Measurements from ENCODE around the gene GRK3.
"Not testable (repeated sequence)": the region's sequence is repeated elsewhere in the genome, so short reads cannot be mapped to it uniquely, and the experiment has no call there.

DNA sequence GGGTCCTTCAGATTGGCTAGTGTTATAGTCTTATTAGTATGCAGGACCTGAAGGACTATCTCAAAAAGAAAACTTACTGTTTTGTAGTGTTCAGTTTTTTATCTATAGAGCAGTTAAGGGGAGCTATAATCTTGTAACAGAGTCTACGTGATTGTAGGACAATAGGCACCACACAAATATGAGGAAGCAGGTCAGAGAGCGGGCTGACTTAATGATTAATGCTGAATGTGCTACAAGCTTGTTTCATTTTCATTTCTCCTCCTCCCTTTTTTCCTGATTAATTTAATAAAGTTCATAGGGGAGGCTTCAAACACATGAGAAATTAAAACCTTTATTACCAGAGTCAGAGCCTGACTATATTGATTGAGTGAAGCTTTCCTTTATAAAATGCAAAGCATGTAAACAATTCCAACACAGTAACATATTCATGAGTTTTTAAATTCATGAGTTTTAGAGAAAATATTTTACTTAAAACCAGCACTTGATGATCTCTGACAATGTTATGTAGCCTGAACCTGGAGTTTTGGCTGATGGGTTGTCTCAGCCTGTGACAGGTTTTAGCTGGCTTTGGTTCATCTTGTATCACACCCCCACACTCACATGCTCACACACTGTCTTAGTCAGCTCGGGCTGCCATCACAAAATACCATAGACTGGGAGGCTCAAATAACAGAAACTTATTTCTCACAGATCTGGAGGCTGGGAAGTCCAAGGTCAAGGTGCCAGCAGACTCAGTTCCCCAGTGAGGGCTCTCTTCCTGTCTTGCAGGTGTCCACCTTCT is 38.5 kb upstream of the GRK3 start:
- TF ChIP-seq, protein P1, sequence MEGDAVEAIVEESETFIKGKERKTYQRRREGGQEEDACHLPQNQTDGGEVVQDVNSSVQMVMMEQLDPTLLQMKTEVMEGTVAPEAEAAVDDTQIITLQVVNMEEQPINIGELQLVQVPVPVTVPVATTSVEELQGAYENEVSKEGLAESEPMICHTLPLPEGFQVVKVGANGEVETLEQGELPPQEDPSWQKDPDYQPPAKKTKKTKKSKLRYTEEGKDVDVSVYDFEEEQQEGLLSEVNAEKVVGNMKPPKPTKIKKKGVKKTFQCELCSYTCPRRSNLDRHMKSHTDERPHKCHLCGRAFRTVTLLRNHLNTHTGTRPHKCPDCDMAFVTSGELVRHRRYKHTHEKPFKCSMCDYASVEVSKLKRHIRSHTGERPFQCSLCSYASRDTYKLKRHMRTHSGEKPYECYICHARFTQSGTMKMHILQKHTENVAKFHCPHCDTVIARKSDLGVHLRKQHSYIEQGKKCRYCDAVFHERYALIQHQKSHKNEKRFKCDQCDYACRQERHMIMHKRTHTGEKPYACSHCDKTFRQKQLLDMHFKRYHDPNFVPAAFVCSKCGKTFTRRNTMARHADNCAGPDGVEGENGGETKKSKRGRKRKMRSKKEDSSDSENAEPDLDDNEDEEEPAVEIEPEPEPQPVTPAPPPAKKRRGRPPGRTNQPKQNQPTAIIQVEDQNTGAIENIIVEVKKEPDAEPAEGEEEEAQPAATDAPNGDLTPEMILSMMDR (IDR thresholded peaks at IDR 0.05; ENCODE audit: insufficient read depth, low read length) = not testable (repeated sequence)
- TF ChIP-seq POLR2AphosphoS5 (IDR thresholded peaks at IDR 0.05; ENCODE audit: low read depth) = not testable (repeated sequence)
- TF ChIP-seq, protein P2, sequence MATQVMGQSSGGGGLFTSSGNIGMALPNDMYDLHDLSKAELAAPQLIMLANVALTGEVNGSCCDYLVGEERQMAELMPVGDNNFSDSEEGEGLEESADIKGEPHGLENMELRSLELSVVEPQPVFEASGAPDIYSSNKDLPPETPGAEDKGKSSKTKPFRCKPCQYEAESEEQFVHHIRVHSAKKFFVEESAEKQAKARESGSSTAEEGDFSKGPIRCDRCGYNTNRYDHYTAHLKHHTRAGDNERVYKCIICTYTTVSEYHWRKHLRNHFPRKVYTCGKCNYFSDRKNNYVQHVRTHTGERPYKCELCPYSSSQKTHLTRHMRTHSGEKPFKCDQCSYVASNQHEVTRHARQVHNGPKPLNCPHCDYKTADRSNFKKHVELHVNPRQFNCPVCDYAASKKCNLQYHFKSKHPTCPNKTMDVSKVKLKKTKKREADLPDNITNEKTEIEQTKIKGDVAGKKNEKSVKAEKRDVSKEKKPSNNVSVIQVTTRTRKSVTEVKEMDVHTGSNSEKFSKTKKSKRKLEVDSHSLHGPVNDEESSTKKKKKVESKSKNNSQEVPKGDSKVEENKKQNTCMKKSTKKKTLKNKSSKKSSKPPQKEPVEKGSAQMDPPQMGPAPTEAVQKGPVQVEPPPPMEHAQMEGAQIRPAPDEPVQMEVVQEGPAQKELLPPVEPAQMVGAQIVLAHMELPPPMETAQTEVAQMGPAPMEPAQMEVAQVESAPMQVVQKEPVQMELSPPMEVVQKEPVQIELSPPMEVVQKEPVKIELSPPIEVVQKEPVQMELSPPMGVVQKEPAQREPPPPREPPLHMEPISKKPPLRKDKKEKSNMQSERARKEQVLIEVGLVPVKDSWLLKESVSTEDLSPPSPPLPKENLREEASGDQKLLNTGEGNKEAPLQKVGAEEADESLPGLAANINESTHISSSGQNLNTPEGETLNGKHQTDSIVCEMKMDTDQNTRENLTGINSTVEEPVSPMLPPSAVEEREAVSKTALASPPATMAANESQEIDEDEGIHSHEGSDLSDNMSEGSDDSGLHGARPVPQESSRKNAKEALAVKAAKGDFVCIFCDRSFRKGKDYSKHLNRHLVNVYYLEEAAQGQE (IDR thresholded peaks at IDR 0.05; ENCODE audit: insufficient replicate concordance, low read depth) = not testable (repeated sequence)
